PFSK-1 (cell line): Measurements from ENCODE around the gene SLC29A1.
A peak's percentile ranks its signal among the peaks of the same experiment; 100 is the strongest.

Experiments
- FOXP2 ChIP-seq: optimal IDR thresholded peaks from 2 replicates; pipeline ENCODE3; 2011; ENCODE audit warnings: borderline replicate concordance, control low read depth, inconsistent platforms; ENCODE audit not compliant: insufficient read depth; ENCODE audit errors: extremely low read length, extremely low read depth
- POLR2AphosphoS5 ChIP-seq: IDR thresholded peaks from 2 replicates; pipeline ENCODE4 v1.6.1; 2012; ENCODE audit warnings: low read depth, mild to moderate bottlenecking, control low read depth, low read length, moderate library complexity
- SIN3A ChIP-seq: IDR thresholded peaks from 2 replicates; pipeline ENCODE4 v1.6.1; 2012; ENCODE audit warnings: mild to moderate bottlenecking, low read length, moderate library complexity, borderline replicate concordance; ENCODE audit not compliant: insufficient read depth
- TAF1 ChIP-seq: IDR thresholded peaks from 2 replicates; pipeline ENCODE4 v1.6.1; 2012; ENCODE audit warnings: low read length, control low read depth, borderline replicate concordance; ENCODE audit not compliant: insufficient read depth
- TF ChIP-seq, protein P1 (sequence below), 2 experiments: IDR thresholded peaks; 2 replicates each; pipeline versions ENCODE4 v1.6.1 to v1.8.0; 2011 to 2012; ENCODE audit warnings: low read depth in 2 of 2, low read length in 2 of 2, control low read depth in 1 of 2, inconsistent platforms in 1 of 2, mild to moderate bottlenecking in 1 of 2, moderate library complexity in 1 of 2; ENCODE audit not compliant: insufficient read depth in 1 of 2

The SLC29A1 gene

GRCh38 chr6:44260451-44261297 lies 37.3 kb downstream of the SLC29A1 start:
- no peak for TF ChIP-seq SIN3A
- no peak for TF ChIP-seq POLR2AphosphoS5
- no peak for TF ChIP-seq FOXP2
- TF ChIP-seq TAF1: no peak
- TF ChIP-seq, protein P1, sequence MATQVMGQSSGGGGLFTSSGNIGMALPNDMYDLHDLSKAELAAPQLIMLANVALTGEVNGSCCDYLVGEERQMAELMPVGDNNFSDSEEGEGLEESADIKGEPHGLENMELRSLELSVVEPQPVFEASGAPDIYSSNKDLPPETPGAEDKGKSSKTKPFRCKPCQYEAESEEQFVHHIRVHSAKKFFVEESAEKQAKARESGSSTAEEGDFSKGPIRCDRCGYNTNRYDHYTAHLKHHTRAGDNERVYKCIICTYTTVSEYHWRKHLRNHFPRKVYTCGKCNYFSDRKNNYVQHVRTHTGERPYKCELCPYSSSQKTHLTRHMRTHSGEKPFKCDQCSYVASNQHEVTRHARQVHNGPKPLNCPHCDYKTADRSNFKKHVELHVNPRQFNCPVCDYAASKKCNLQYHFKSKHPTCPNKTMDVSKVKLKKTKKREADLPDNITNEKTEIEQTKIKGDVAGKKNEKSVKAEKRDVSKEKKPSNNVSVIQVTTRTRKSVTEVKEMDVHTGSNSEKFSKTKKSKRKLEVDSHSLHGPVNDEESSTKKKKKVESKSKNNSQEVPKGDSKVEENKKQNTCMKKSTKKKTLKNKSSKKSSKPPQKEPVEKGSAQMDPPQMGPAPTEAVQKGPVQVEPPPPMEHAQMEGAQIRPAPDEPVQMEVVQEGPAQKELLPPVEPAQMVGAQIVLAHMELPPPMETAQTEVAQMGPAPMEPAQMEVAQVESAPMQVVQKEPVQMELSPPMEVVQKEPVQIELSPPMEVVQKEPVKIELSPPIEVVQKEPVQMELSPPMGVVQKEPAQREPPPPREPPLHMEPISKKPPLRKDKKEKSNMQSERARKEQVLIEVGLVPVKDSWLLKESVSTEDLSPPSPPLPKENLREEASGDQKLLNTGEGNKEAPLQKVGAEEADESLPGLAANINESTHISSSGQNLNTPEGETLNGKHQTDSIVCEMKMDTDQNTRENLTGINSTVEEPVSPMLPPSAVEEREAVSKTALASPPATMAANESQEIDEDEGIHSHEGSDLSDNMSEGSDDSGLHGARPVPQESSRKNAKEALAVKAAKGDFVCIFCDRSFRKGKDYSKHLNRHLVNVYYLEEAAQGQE (IDR thresholded peaks at IDR 0.05; ENCODE audit: insufficient read depth in 1 of 2, low read depth in 2 of 2, low read length in 2 of 2): no peak

GRCh38 chr6:44261581-44261980 lies 38.2 kb downstream of the SLC29A1 start:
- TF ChIP-seq, protein P1 (IDR thresholded peaks at IDR 0.05; ENCODE audit: insufficient read depth in 1 of 2, low read depth in 2 of 2, low read length in 2 of 2): no peak
- TF ChIP-seq POLR2AphosphoS5: no peak

- TF ChIP-seq POLR2AphosphoS5: no peak
- no peak for TF ChIP-seq SIN3A
- TF ChIP-seq FOXP2: no peak
- TF ChIP-seq, protein P1 (IDR thresholded peaks at IDR 0.05; ENCODE audit: insufficient read depth in 1 of 2, low read depth in 2 of 2, low read length in 2 of 2): no peak
- no peak for TF ChIP-seq TAF1
These were observed 39.3 kb downstream of the SLC29A1 start for GRCh38 chr6:44262467-44263353.

- TF ChIP-seq SIN3A: peak; percentile 17; the same call in 1 of the 2 replicates
- TF ChIP-seq, protein P1 (IDR thresholded peaks at IDR 0.05; ENCODE audit: insufficient read depth in 1 of 2, low read depth in 2 of 2, low read length in 2 of 2): no peak
- TF ChIP-seq POLR2AphosphoS5: no peak
- TF ChIP-seq TAF1: no peak
These were observed 40.1 kb downstream of the SLC29A1 start for GRCh38 chr6:44263354-44264100.
